Cardiac muscle cell (in vitro differentiated cells and primary cell): Measurements from ENCODE around the gene OR10A2. TPM values are rescaled to one million over a fixed set of nuclear protein-coding genes. Genes with fewer than 3 reads are reported as not detected.
A peak's percentile ranks its signal among the peaks of the same experiment; 100 is the strongest.
"Not testable (repeated sequence)": the region's sequence is repeated elsewhere in the genome, so short reads cannot be mapped to it uniquely, and the experiment has no call there.

Source experiments
- DNase-seq, 2 donors: peaks; one replicate each; pipeline versions ENCODE4 v3.0.0 to v3.0.0-alpha.2; 2010 to 2017; ENCODE audit warnings: low read depth in 1 of 2, low spot score in 1 of 2
- H3K27ac ChIP-seq: fragments of 200-600 bp; sonication (generic); 2 replicates; pipeline ENCODE4 v1.5.1; 2016
- H3K27me3 ChIP-seq: fragments of 200-600 bp; sonication (generic); 2 replicates; pipeline ENCODE4 v1.6.0; 2016; ENCODE audit warnings: control low read depth
- H3K36me3 ChIP-seq: fragments of 200-600 bp; sonication (generic); 2 replicates; pipeline ENCODE4 v1.5.1; 2016; ENCODE audit warnings: control low read depth
- H3K4me1 ChIP-seq: fragments of 200-600 bp; sonication (generic); 2 replicates; pipeline ENCODE4 v1.8.1; 2017; ENCODE audit warnings: low read depth, mild to moderate bottlenecking, mixed run types
- H3K4me3 ChIP-seq: fragments of 200-600 bp; sonication (generic); 2 replicates; pipeline ENCODE4 v1.5.1; 2016; ENCODE audit warnings: mild to moderate bottlenecking
- H3K9me3 ChIP-seq: fragments of 200-600 bp; sonication (generic); 2 replicates; pipeline ENCODE4 v1.5.1; 2017; ENCODE audit warnings: low read depth, mild to moderate bottlenecking, control low read depth
- polyA plus RNA-seq: library from polyadenylated mRNA; unstranded; fragments of >200 nt; fragmentation: Nextera tagmentation; extraction: Ambion mirVana; gene quantifications from 2 replicates; pipeline ENCODE4 v1.2.1, GENCODE V29; 2016
- total RNA-seq: library from RNA; depleted of rRNA; stranded (reverse); fragments of >200 nt; gene quantifications from 2 replicates; pipeline ENCODE4 v1.2.3, GENCODE V29; 2016
- TF ChIP-seq, protein P1 (sequence below): IDR thresholded peaks from 2 replicates; pipeline ENCODE4 v1.5.1; 2012; ENCODE audit warnings: low read depth, mild to moderate bottlenecking, low read length

OR10A2 gene
- total and polyA plus RNA-seq, 2 experiments from 2014 or later = 0.26 TPM; not detected in 1

DNA sequence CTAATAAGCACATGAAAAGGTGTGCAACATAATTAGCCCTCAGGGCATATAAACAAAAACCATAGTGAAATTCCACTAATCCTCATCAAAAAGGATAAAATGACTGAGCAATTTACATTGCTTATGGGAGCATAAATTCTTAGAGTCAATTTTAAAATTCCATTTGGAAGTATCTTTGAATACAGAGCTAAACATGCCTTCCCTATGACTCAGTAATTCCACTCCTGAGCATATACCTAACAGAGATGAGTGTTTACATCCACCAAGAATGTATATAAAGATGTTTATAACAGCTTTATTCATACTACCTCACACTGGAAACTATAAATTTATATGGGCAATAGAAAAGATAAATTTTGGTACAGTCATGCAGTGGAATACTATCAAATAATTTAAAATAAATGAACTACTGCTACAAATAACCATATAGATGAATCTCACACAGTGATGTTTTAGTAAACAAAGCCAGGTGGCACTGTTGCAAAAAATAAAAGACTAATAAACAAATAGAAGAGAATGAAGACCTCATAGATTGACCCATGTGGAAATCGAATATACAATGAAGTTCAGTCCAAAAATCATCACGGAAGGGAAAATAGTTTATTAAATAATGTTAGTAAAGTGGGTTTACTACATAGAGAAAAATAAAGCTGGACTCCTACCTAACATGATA, 37.6 kb downstream of the OR10A2 start:
- Histone ChIP-seq H3K36me3 (no peaks in the 10 kb centered on the region), H3K4me3 (no peak overlapping the region), H3K27me3 (peaks cover 5% of the 10 kb centered on the region), H3K9me3 (no peaks in the 10 kb centered on the region), H3K27ac (no peak overlapping the region), H3K4me1 (no peaks in the 10 kb centered on the region)
- TF ChIP-seq, protein P1, sequence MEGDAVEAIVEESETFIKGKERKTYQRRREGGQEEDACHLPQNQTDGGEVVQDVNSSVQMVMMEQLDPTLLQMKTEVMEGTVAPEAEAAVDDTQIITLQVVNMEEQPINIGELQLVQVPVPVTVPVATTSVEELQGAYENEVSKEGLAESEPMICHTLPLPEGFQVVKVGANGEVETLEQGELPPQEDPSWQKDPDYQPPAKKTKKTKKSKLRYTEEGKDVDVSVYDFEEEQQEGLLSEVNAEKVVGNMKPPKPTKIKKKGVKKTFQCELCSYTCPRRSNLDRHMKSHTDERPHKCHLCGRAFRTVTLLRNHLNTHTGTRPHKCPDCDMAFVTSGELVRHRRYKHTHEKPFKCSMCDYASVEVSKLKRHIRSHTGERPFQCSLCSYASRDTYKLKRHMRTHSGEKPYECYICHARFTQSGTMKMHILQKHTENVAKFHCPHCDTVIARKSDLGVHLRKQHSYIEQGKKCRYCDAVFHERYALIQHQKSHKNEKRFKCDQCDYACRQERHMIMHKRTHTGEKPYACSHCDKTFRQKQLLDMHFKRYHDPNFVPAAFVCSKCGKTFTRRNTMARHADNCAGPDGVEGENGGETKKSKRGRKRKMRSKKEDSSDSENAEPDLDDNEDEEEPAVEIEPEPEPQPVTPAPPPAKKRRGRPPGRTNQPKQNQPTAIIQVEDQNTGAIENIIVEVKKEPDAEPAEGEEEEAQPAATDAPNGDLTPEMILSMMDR = no peak
- no peak for DNase-seq

- not testable (repeated sequence) for H3K4me1 ChIP-seq, H3K27me3 ChIP-seq, H3K9me3 ChIP-seq, H3K4me3 ChIP-seq, H3K27ac ChIP-seq, H3K36me3 ChIP-seq, DNase-seq
Measured at GRCh38 chr11:6904804-6905203, 41.9 kb downstream of the OR10A2 start.

- DNase-seq = no peak
- Histone ChIP-seq H3K27ac (no peak overlapping the region), H3K4me3 (no peak overlapping the region), H3K27me3 (no peaks in the 10 kb centered on the region), H3K36me3 (no peaks in the 10 kb centered on the region), H3K9me3 (no peaks in the 10 kb centered on the region), H3K4me1 (no peaks in the 10 kb centered on the region)
- TF ChIP-seq, protein P1 = no peak
Measured at GRCh38 chr11:6911378-6911777, 48.5 kb downstream of the OR10A2 start.

DNA sequence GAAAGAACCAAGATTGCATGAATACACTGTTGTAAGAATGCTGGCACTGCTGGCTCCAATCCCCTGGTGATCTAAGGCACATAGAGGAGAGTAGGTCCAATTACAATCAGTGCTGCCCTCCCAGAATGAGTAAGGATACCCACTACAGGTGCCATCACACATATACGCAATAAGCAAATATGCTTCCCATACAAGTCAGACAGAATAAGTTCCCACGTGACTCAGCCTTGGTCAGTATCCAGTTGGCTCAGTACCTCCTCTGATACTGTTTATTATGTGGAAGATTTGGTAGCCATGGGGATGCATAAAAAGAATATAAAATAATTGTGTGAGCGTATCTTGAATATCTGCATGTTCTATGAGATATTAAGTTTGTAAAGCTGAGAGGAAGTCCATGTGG, 49.1 kb downstream of the OR10A2 start:
- DNase-seq = peak in 1 of 2 donors; percentile 45
- Histone ChIP-seq H3K27me3 (no peaks in the 10 kb centered on the region), H3K36me3 (no peaks in the 10 kb centered on the region), H3K27ac (no peak overlapping the region), H3K9me3 (no peaks in the 10 kb centered on the region), H3K4me1 (no peaks in the 10 kb centered on the region), H3K4me3 (no peak overlapping the region)
- TF ChIP-seq, protein P1 = no peak

- DNase-seq = no peak
- Histone ChIP-seq H3K4me1 (no peaks in the 10 kb centered on the region), H3K36me3 (no peaks in the 10 kb centered on the region), H3K9me3 (no peaks in the 10 kb centered on the region), H3K27me3 (no peaks in the 10 kb centered on the region), H3K27ac (no peak overlapping the region), H3K4me3 (no peak overlapping the region)
- TF ChIP-seq, protein P1 = no peak
Measured at GRCh38 chr11:6919698-6920097, 56.8 kb downstream of the OR10A2 start.

GRCh38 chr11:6920702-6921101, 57.8 kb downstream of the OR10A2 start, which contains the start of gene OR2D3:
TSS of gene OR2D3 (plus strand) at chr11:6921002. CDS start at chr11:6921002, 0 bp downstream.
- Histone ChIP-seq H3K4me3 (no peak within 1 kb of the TSS), H3K36me3 (no peaks in the 10 kb centered on the region), H3K4me1 (no peaks in the 10 kb centered on the region), H3K27ac (no peak within 1 kb of the TSS), H3K9me3 (no peaks in the 10 kb centered on the region), H3K27me3 (no peaks in the 10 kb centered on the region)
- DNase-seq = no peak
- TF ChIP-seq, protein P1 = no peak

Other genes starting within 250 kb of the OR10A2 start
- 13.2 and 27.8 TPM in 2 replicates for gene TPP1, start 243.6 kb upstream of the OR10A2 start, total RNA-seq
- gene TPP1, start 243.6 kb upstream of the OR10A2 start, polyA plus RNA-seq = 28.0 and 36.8 TPM in 2 replicates
- gene DCHS1, start 207.2 kb upstream of the OR10A2 start, total RNA-seq = 45.8 and 60.2 TPM in 2 replicates
- 16.0 and 19.8 TPM in 2 replicates for gene DCHS1, start 207.2 kb upstream of the OR10A2 start, polyA plus RNA-seq
- gene MRPL17, start 179.7 kb upstream of the OR10A2 start, total RNA-seq = 52.1 and 100 TPM in 2 replicates
- gene MRPL17, start 179.7 kb upstream of the OR10A2 start, polyA plus RNA-seq = 62.1 and 108 TPM in 2 replicates
- 0.12 TPM in 1 of 2 replicates, not detected in the other for gene OR2AG2, start 91.1 kb upstream of the OR10A2 start, total RNA-seq
- 0.16 and 0.28 TPM in 2 replicates for gene OR2AG2, start 91.1 kb upstream of the OR10A2 start, polyA plus RNA-seq
- gene OR2AG1, start 80.0 kb upstream of the OR10A2 start, total RNA-seq = not detected in 2 replicates
- gene OR2AG1, start 80.0 kb upstream of the OR10A2 start, polyA plus RNA-seq = 0.04 and 0.09 TPM in 2 replicates
- gene OR6A2, start 63.4 kb upstream of the OR10A2 start, total RNA-seq = 0.11 and 0.12 TPM in 2 replicates
- 0.07 TPM in 1 of 2 replicates, not detected in the other for gene OR6A2, start 63.4 kb upstream of the OR10A2 start, polyA plus RNA-seq
- not detected in 2 replicates for gene OR10A5, start 17.4 kb upstream of the OR10A2 start, total RNA-seq
- gene OR10A5, start 17.4 kb upstream of the OR10A2 start, polyA plus RNA-seq = 1.00 TPM in 1 of 2 replicates, not detected in the other
- gene OR10A4, start 13.6 kb downstream of the OR10A2 start, total RNA-seq = not detected in 2 replicates
- gene OR10A4, start 13.6 kb downstream of the OR10A2 start, polyA plus RNA-seq = not detected in 2 replicates
- not detected in 2 replicates for gene OR2D2, start 29.4 kb downstream of the OR10A2 start, total RNA-seq
- not detected in 2 replicates for gene OR2D2, start 29.4 kb downstream of the OR10A2 start, polyA plus RNA-seq
- not detected in 2 replicates for gene OR2D3, start 57.9 kb downstream of the OR10A2 start, total RNA-seq
- gene OR2D3, start 57.9 kb downstream of the OR10A2 start, polyA plus RNA-seq = 0.51 TPM in 1 of 2 replicates, not detected in the other
- 0.86 and 1.6 TPM in 2 replicates for gene ZNF215, start 63.4 kb downstream of the OR10A2 start, total RNA-seq
- 1.0 and 1.6 TPM in 2 replicates for gene ZNF215, start 63.4 kb downstream of the OR10A2 start, polyA plus RNA-seq
- 6.1 and 7.9 TPM in 2 replicates for gene ZNF214, start 157.3 kb downstream of the OR10A2 start, total RNA-seq
- 4.4 and 4.5 TPM in 2 replicates for gene ZNF214, start 157.3 kb downstream of the OR10A2 start, polyA plus RNA-seq
- gene NLRP14, start 157.4 kb downstream of the OR10A2 start, total RNA-seq = 0.60 and 0.92 TPM in 2 replicates
- gene NLRP14, start 157.4 kb downstream of the OR10A2 start, polyA plus RNA-seq = 1.0 and 1.4 TPM in 2 replicates
- 0.25 and 0.54 TPM in 2 replicates for gene RBMXL2, start 225.9 kb downstream of the OR10A2 start, total RNA-seq
- gene RBMXL2, start 225.9 kb downstream of the OR10A2 start, polyA plus RNA-seq = 0.07 and 0.36 TPM in 2 replicates